Gastroesophageal sphincter (tissue), 3 donors: ENCODE data around the gene HS3ST2.

Source experiments
- CTCF ChIP-seq, 4 experiments: fragments of 200-600 bp in 2 of 4; fragments of 450-650 bp in 2 of 4; sonication (generic) in 1 of 4; IDR thresholded peaks; one replicate each; pipeline ENCODE4 v1.5.1; 2017 to 2019; ENCODE audit warnings: antibody characterized with exemption in 4 of 4, mild to moderate bottlenecking in 2 of 4, moderate library complexity in 2 of 4
- EP300 ChIP-seq: sonication (generic); formaldehyde crosslinking; IDR thresholded peaks from one replicate; pipeline ENCODE4 v1.6.1; 2017; ENCODE audit warnings: antibody characterized with exemption, mild to moderate bottlenecking
- POLR2A ChIP-seq, 2 donors: fragments of 450-650 bp; IDR thresholded peaks; one replicate each; pipeline ENCODE4 v1.6.1; 2017; ENCODE audit warnings: antibody characterized with exemption in 2 of 2, mild to moderate bottlenecking in 2 of 2, moderate library complexity in 1 of 2
- POLR2AphosphoS5 ChIP-seq: sonication (generic); formaldehyde crosslinking; IDR thresholded peaks from one replicate; pipeline ENCODE4 v1.6.1; 2017; ENCODE audit warnings: antibody characterized with exemption

GRCh38 chr16:22903716-22904115 lies 89.8 kb downstream of the HS3ST2 start:
- TF ChIP-seq POLR2AphosphoS5: no peak
- TF ChIP-seq CTCF (IDR thresholded peaks at IDR 0.05): no peak
- no peak for TF ChIP-seq EP300
- no peak for TF ChIP-seq POLR2A (IDR thresholded peaks at IDR 0.05)
